Adrenal gland (tissue), 5 donors: Measurements from ENCODE around the gene TREH.

Experiments
- CTCF ChIP-seq, 6 experiments: fragments of 450-650 bp in 4 of 6; fragments of 200-600 bp in 2 of 6; sonication (generic) in 1 of 6; IDR thresholded peaks; 1 replicate in 5 of 6; 2 replicates in 1 of 6; pipeline versions ENCODE4 v1.5.1 to v1.8.0; 2016 to 2021; ENCODE audit warnings: antibody characterized with exemption in 6 of 6, mild to moderate bottlenecking in 2 of 6, moderate library complexity in 1 of 6
- POLR2A ChIP-seq, 2 donors: fragments of 450-650 bp; IDR thresholded peaks; one replicate each; pipeline ENCODE4 v1.6.1; 2017; ENCODE audit warnings: antibody characterized with exemption in 2 of 2, mild to moderate bottlenecking in 2 of 2, moderate library complexity in 1 of 2
- donor health status: DM: no; HTN: no; CAD: no.

- TF ChIP-seq POLR2A (IDR thresholded peaks at IDR 0.05), result no peak
- no peak for TF ChIP-seq CTCF (IDR thresholded peaks at IDR 0.05)
These were observed 26.7 kb downstream of the TREH start for GRCh38 chr11:118652681-118653181.
